GM12878 (cell line): ENCODE data around the gene VSTM2L. TPM values are rescaled to one million over a fixed set of nuclear protein-coding genes. Genes with fewer than 3 reads are reported as not detected.

ENCODE experiments used
- ATAC-seq: fragments of 200-7000 bp; cut with Tn5 transposase; 3 replicates; pipeline ENCODE4 v1.9.1; 2020; ENCODE audit warnings: mild to moderate bottlenecking, moderate library complexity
- BruUV-seq: library from RNA; stranded (reverse); fragments of 400-500 nt; replicated peaks from 2 replicates; lab custom pipeline; 2021; lab: Mats Ljungman, UMichigan
- CTCF ChIA-PET: fragments of 300-600 bp; sonication (Branson Sonifier 250); formaldehyde crosslinking; extraction: SDS; loops from one replicate; lab custom pipeline; 2021; ENCODE audit warnings: inconsistent platforms; lab: Yijun Ruan, JAX
- POLR2A ChIA-PET: fragments of 350-600 bp; formaldehyde crosslinking; extraction: SDS; loops from one replicate; lab custom pipeline; 2021; ENCODE audit warnings: inconsistent platforms; lab: Charles Lee
- RAD21 ChIA-PET: fragments of 300-600 bp; sonication (Branson Sonifier 250); formaldehyde crosslinking; loops from one replicate; lab custom pipeline; 2023; ENCODE audit warnings: antibody characterized with exemption; ENCODE audit not compliant: unreplicated experiment; lab: Charles Lee
- SMC1A ChIA-PET: fragments of 300-600 bp; sonication (Branson Sonifier 250); formaldehyde crosslinking; loops from one replicate; lab custom pipeline; 2023; ENCODE audit not compliant: unreplicated experiment, uncharacterized antibody; lab: Charles Lee
- DNase-seq: peaks from one replicate; pipeline ENCODE4 v3.0.0-alpha.2; 2011; ENCODE audit warnings: low read depth, low spot score
- FAIRE-seq: peaks from 3 replicates; lab custom pipeline; 2011; peaks lifted over from hg19 to GRCh38; lab: Jason Lieb, UNC
- H2AFZ ChIP-seq: 2 replicates; pipeline ENCODE4 v1.6.0; 2011; ENCODE audit warnings: low read depth, low read length, control low read depth; ENCODE audit not compliant: control insufficient read depth
- H3K27ac ChIP-seq: 2 replicates; pipeline ENCODE4 v1.5.1; 2011; ENCODE audit warnings: control low read depth; ENCODE audit not compliant: control insufficient read depth, insufficient read depth
- H3K27me3 ChIP-seq, 2 experiments: replicated peaks in 1 of 2; 2 replicates each; pipeline versions ENCODE4 v1.6.0 to v1.6.1; 2011; ENCODE audit warnings: low read length in 1 of 2; ENCODE audit not compliant: control insufficient read depth in 2 of 2, insufficient read depth in 2 of 2
- H3K36me3 ChIP-seq, 2 experiments: 2 replicates each; pipeline ENCODE4 v1.5.1; 2011; ENCODE audit warnings: low read length in 1 of 2; ENCODE audit not compliant: control insufficient read depth in 2 of 2, insufficient read depth in 2 of 2
- H3K4me1 ChIP-seq: 2 replicates; pipeline ENCODE4 v1.6.1; 2011; ENCODE audit warnings: mild to moderate bottlenecking, low read length, moderate library complexity, mixed read lengths; ENCODE audit not compliant: control insufficient read depth, insufficient read depth
- H3K4me2 ChIP-seq: 2 replicates; pipeline ENCODE4 v1.6.0; 2011; ENCODE audit warnings: control low read depth; ENCODE audit not compliant: control insufficient read depth, insufficient read depth
- H3K4me3 ChIP-seq: fragments of 200-600 bp; sonication (generic); 2 replicates; pipeline ENCODE4 v1.5.1; 2016
- H3K79me2 ChIP-seq: 2 replicates; pipeline ENCODE4 v1.6.0; 2011; ENCODE audit warnings: low read length; ENCODE audit not compliant: control insufficient read depth, insufficient read depth
- H3K9ac ChIP-seq: 2 replicates; pipeline ENCODE4 v1.8.0; 2011; ENCODE audit warnings: low read length, control low read depth, mixed read lengths; ENCODE audit not compliant: control insufficient read depth, insufficient read depth
- H3K9me3 ChIP-seq: replicated peaks from 3 replicates; pipeline ENCODE4 v1.5.1; 2011; ENCODE audit warnings: mild to moderate bottlenecking, low read length; ENCODE audit not compliant: control insufficient read depth, insufficient read depth
- H4K20me1 ChIP-seq: 2 replicates; pipeline ENCODE4 v1.6.0; 2011; ENCODE audit not compliant: control insufficient read depth, insufficient read depth
- BCL11A ChIP-seq: IDR thresholded peaks from 2 replicates; pipeline ENCODE4 v1.6.1; 2011; ENCODE audit warnings: low read depth, low read length
- CBX5 ChIP-seq: sonication (generic); IDR thresholded peaks from 2 replicates; pipeline ENCODE4 v1.6.1; 2016; ENCODE audit warnings: low read depth, moderate library complexity, mild to moderate bottlenecking, inconsistent platforms
- EED ChIP-seq: sonication (generic); IDR thresholded peaks from 2 replicates; pipeline ENCODE4 v1.6.1; 2016; ENCODE audit warnings: antibody characterized with exemption, low read depth
- EGR1 ChIP-seq, 2 experiments: IDR thresholded peaks; 1 replicate in 1 of 2; 2 replicates in 1 of 2; pipeline ENCODE4 v1.6.1; 2011 to 2012; ENCODE audit warnings: low read depth in 2 of 2, low read length in 2 of 2, borderline replicate concordance in 1 of 2, mild to moderate bottlenecking in 1 of 2, moderate library complexity in 1 of 2
- ELK1 ChIP-seq: IDR thresholded peaks from 2 replicates; pipeline ENCODE4 v1.6.1; 2012; ENCODE audit warnings: low read depth, low read length, improper control_type of control experiment
- ETV6 ChIP-seq, 2 experiments: fragments of 450-650 bp in 1 of 2; IDR thresholded peaks in 1 of 2; conservative IDR thresholded peaks in 1 of 2; 2 replicates each; pipeline ENCODE4 v1.6.1; 2014; ENCODE audit warnings: antibody characterized with exemption in 1 of 2, borderline replicate concordance in 1 of 2, low read depth in 1 of 2, mild to moderate bottlenecking in 1 of 2, moderate library complexity in 1 of 2
- GATAD2B ChIP-seq: fragments of 450-650 bp; conservative IDR thresholded peaks from 2 replicates; pipeline ENCODE4 v1.6.1; 2017; ENCODE audit warnings: low read depth, mild to moderate bottlenecking, moderate library complexity
- HDAC6 ChIP-seq: fragments of 200-600 bp; sonication (generic); IDR thresholded peaks from one replicate; pipeline ENCODE4 v1.8.0; 2017; ENCODE audit warnings: antibody characterized with exemption; ENCODE audit not compliant: unreplicated experiment
- KAT2A ChIP-seq: conservative IDR thresholded peaks from 2 replicates; pipeline ENCODE4 v1.6.1; 2011; ENCODE audit warnings: low read depth, low read length; ENCODE audit not compliant: control insufficient read depth
- NKRF ChIP-seq: fragments of 450-650 bp; conservative IDR thresholded peaks from 2 replicates; pipeline ENCODE4 v1.6.1; 2017; ENCODE audit warnings: mild to moderate bottlenecking, moderate library complexity
- RFX5 ChIP-seq: IDR thresholded peaks from 2 replicates; pipeline ENCODE4 v1.6.1; 2011; ENCODE audit warnings: low read depth, low read length, improper control_type of control experiment
- RUNX3 ChIP-seq: IDR thresholded peaks from 2 replicates; pipeline ENCODE4 v1.6.1; 2012; ENCODE audit warnings: low read length, inconsistent platforms
- SIN3A ChIP-seq: IDR thresholded peaks from 2 replicates; pipeline ENCODE4 v1.6.1; 2012; ENCODE audit warnings: low read depth, low read length, improper control_type of control experiment
- SIX5 ChIP-seq: IDR thresholded peaks from 2 replicates; pipeline ENCODE4 v1.6.1; 2011; ENCODE audit warnings: mild to moderate bottlenecking, low read depth, low read length, moderate library complexity; ENCODE audit not compliant: severe bottlenecking
- SPI1 ChIP-seq: IDR thresholded peaks from 2 replicates; pipeline ENCODE4 v1.6.1; 2011; ENCODE audit warnings: low read depth, mild to moderate bottlenecking, low read length, moderate library complexity, borderline replicate concordance; ENCODE audit not compliant: insufficient read depth
- STAT1 ChIP-seq: fragments of 450-650 bp; conservative IDR thresholded peaks from 2 replicates; pipeline ENCODE4 v1.6.1; 2014; ENCODE audit warnings: antibody characterized with exemption, mild to moderate bottlenecking
- SUPT20H ChIP-seq: IDR thresholded peaks from 2 replicates; pipeline ENCODE4 v1.6.1; 2011; ENCODE audit warnings: low read depth, mild to moderate bottlenecking, low read length, moderate library complexity, borderline replicate concordance; ENCODE audit not compliant: control insufficient read depth
- TCF12 ChIP-seq: IDR thresholded peaks from 2 replicates; pipeline ENCODE4 v1.6.1; 2011; ENCODE audit warnings: low read depth, mild to moderate bottlenecking, low read length
- USF2 ChIP-seq: IDR thresholded peaks from 2 replicates; pipeline ENCODE4 v1.6.1; 2011; ENCODE audit warnings: low read depth, low read length, improper control_type of control experiment, borderline replicate concordance
- WGBS: methylation state at CpG from one replicate; pipeline ENCODE4 v1.1.6; 2016; ENCODE audit warnings: low lambda C conversion rate; ENCODE audit not compliant: insufficient replicate concordance, insufficient coverage; ENCODE audit errors: missing lambda C conversion rate; 5-methylcytosine and 5-hydroxymethylcytosine counted together
- in situ Hi-C: fragments of 300-500 bp; cut with MboI; formaldehyde crosslinking; loops from 9 replicates; pipeline ENCODE4 v1.14.3; 2018; ENCODE audit warnings: mixed read lengths
- intact Hi-C: fragments of 100-400 bp; cut with micrococcal nuclease; formaldehyde crosslinking; loops from one replicate; pipeline ENCODE4 v1.14.2; 2022; ENCODE audit not compliant: unreplicated experiment
- polyA plus RNA-seq, 11 experiments: library from polyadenylated mRNA; depleted of rRNA in 4 of 11; unstranded in 6 of 11; stranded (reverse) in 5 of 11; fragments of >200 nt; fragmentation: Nextera tagmentation in 4 of 11; fragmentation: Illumina TruSeq in 1 of 11; extraction: Ambion mirVana in 4 of 11; extraction: Trizol in 1 of 11; gene quantifications; 1 replicate in 1 of 11; 2 replicates in 10 of 11; pipeline versions ENCODE4 v1.2.1 to v1.2.3, GENCODE V29; 2011 to 2016; ENCODE audit warnings: inconsistent platforms in 2 of 11, missing spikeins in 2 of 11, low read depth in 1 of 11
- total RNA-seq, 4 experiments: library from RNA; depleted of rRNA in 3 of 4; stranded (reverse); fragments of >200 nt in 3 of 4; fragmentation: Illumina TruSeq in 1 of 4; extraction: Trizol in 1 of 4; gene quantifications; 2 replicates each; pipeline versions ENCODE4 v1.2.1 to v1.2.3, GENCODE V29; 2013 to 2021

The VSTM2L gene
- total and polyA plus RNA-seq, 10 of the 15 experiments (the other 5 are each of a cell fraction or from before 2014, with no cell fraction given): 0.05 to 1.5 (median 0.63) TPM; not detected in 2

GRCh38 chr20:37901654-37902503 lies 1.0 kb upstream of the VSTM2L start:
- peak; percentile 94 for ATAC-seq
- intact Hi-C loops: loop anchor here (1.0 to 10.0 kb wide), 5 partner anchors 21 to 320 kb away; no protein-coding TSS in a partner anchor
- no peak overlapping the region for H2AFZ ChIP-seq
- FAIRE-seq: peak; percentile 85
- 10% methylated on average over 31 of the region's 38 CpGs for WGBS
- H3K36me3 ChIP-seq: no peaks in the 10 kb centered on the region
- no peaks in the 10 kb centered on the region for H4K20me1 ChIP-seq
- H3K9ac ChIP-seq: no peak overlapping the region
- in situ Hi-C loops: no loop called here
- peaks cover 1 to 4% of the 10 kb centered on the region in 2 experiments; a peak in 1 of 4 replicates for H3K27me3 ChIP-seq
- peak overlapping the region; percentile 87 for H3K4me2 ChIP-seq
- POLR2A ChIA-PET: no interaction called here
- CTCF ChIA-PET: interaction anchor here (0.8 to 2.2 kb wide), 9 partner anchors 13 to 319 kb away, joined by 3 to 13 read pairs (median 3); no protein-coding TSS in a partner anchor
- no peaks in the 10 kb centered on the region for H3K79me2 ChIP-seq
- peak overlapping the region; percentile 61; the same call in 1 of the 2 replicates for H3K4me3 ChIP-seq
- no peaks in the 10 kb centered on the region; the same call in 1 of the 2 replicates for H3K4me1 ChIP-seq
- SMC1A ChIA-PET: interaction anchor here (1.1 to 1.6 kb wide), 5 partner anchors 11 to 159 kb away, joined by 3 to 15 read pairs (median 3); no protein-coding TSS in a partner anchor
- H3K27ac ChIP-seq: no peak overlapping the region
- no peak for DNase-seq
- RAD21 ChIA-PET: interaction anchor here (0.6 to 1.5 kb wide), 6 partner anchors 9 to 858 kb away, joined by 3 to 10 read pairs (median 4); no protein-coding TSS in a partner anchor
- no TSS peak for BruUV-seq
- no peaks in the 10 kb centered on the region for H3K9me3 ChIP-seq
- TF ChIP-seq NKRF: no peak
- no peak for TF ChIP-seq KAT2A
- no peak for TF ChIP-seq SIN3A
- no peak for TF ChIP-seq ETV6 (conservative IDR thresholded peaks at IDR 0.05 in 1 of 2, IDR thresholded peaks at IDR 0.05 in 1 of 2; ENCODE audit: borderline replicate concordance in 1 of 2, low read depth in 1 of 2)
- no peak for TF ChIP-seq EED
- TF ChIP-seq SUPT20H: no peak
- TF ChIP-seq BCL11A: no peak
- TF ChIP-seq TCF12: no peak
- TF ChIP-seq STAT1: no peak
- TF ChIP-seq ELK1: no peak
- peak; percentile 18; the same call in 1 of the 2 replicates for TF ChIP-seq RUNX3
- no peak for TF ChIP-seq GATAD2B
- TF ChIP-seq HDAC6: no peak
- no peak for TF ChIP-seq SIX5
- peak; percentile 25; the same call in 1 of the 2 replicates for TF ChIP-seq SPI1
- TF ChIP-seq USF2: no peak
- no peak for TF ChIP-seq CBX5
- peak in 1 of 2 experiments; percentile 81; a peak in 2 of 3 replicates for TF ChIP-seq EGR1 (IDR thresholded peaks at IDR 0.05; ENCODE audit: borderline replicate concordance in 1 of 2, low read depth in 2 of 2, low read length in 2 of 2)
- TF ChIP-seq RFX5: no peak
